PC-3 (cell line): ENCODE data around the gene LPCAT1. TPM values are rescaled to one million over a fixed set of nuclear protein-coding genes. Genes with fewer than 3 reads are reported as not detected.

Experiments used
- ATAC-seq: fragments of 200-7000 bp; cut with Tn5 transposase; 2 replicates; pipeline ENCODE4 v1.9.1; 2020; ENCODE audit warnings: mild to moderate bottlenecking, moderate library complexity
- BruUV-seq: library from RNA; stranded (reverse); fragments of 400-500 nt; replicated peaks from 2 replicates; lab custom pipeline; 2021; lab: Mats Ljungman, UMichigan
- CTCF ChIA-PET: fragments of 300-600 bp; sonication (Branson Sonifier 250); formaldehyde crosslinking; loops from one replicate; lab custom pipeline; 2022; ENCODE audit warnings: antibody characterized with exemption; lab: Charles Lee
- POLR2A ChIA-PET: fragments of 300-600 bp; sonication (Branson Sonifier 250); formaldehyde crosslinking; loops from one replicate; lab custom pipeline; 2022; ENCODE audit warnings: antibody characterized with exemption; ENCODE audit not compliant: unreplicated experiment; lab: Charles Lee
- DNase-seq: peaks from one replicate; pipeline ENCODE4 v3.0.0-alpha.2; 2015
- H2AFZ ChIP-seq: fragments of 300-600 bp; sonication (generic); 2 replicates; pipeline ENCODE4 v1.6.0; 2016; ENCODE audit warnings: antibody characterized with exemption, low read length
- H3F3A ChIP-seq: fragments of 300-600 bp; sonication (generic); one replicate; pipeline ENCODE4 v1.6.0; 2017; ENCODE audit warnings: antibody characterized with exemption, low read length, control low read depth, mild to moderate bottlenecking; ENCODE audit not compliant: unreplicated experiment
- H3K27ac ChIP-seq: fragments of 300-600 bp; sonication (generic); 2 replicates; pipeline ENCODE4 v1.5.1; 2016; ENCODE audit warnings: mild to moderate bottlenecking, low read length
- H3K27me3 ChIP-seq: fragments of 300-600 bp; sonication (generic); 2 replicates; pipeline ENCODE4 v1.6.1; 2016; ENCODE audit warnings: low read length, mixed read lengths
- H3K36me3 ChIP-seq: fragments of 300-600 bp; sonication (generic); 2 replicates; pipeline ENCODE4 v1.6.1; 2016; ENCODE audit warnings: low read depth, mixed run types, low read length, mixed read lengths
- H3K4me1 ChIP-seq: fragments of 300-600 bp; sonication (generic); 2 replicates; pipeline ENCODE4 v1.5.1; 2016; ENCODE audit warnings: low read length; ENCODE audit not compliant: insufficient read depth
- H3K4me2 ChIP-seq: fragments of 300-600 bp; sonication (generic); 2 replicates; pipeline ENCODE4 v1.6.0; 2016; ENCODE audit warnings: low read length
- H3K4me3 ChIP-seq: fragments of 300-600 bp; sonication (generic); 2 replicates; pipeline ENCODE4 v1.5.1; 2016; ENCODE audit warnings: mild to moderate bottlenecking, low read length, mixed read lengths
- H3K79me2 ChIP-seq: fragments of 300-600 bp; sonication (generic); 2 replicates; pipeline ENCODE4 v1.6.1; 2017; ENCODE audit warnings: low read length, mixed read lengths
- H3K9ac ChIP-seq: fragments of 300-600 bp; sonication (generic); 2 replicates; pipeline ENCODE4 v1.6.0; 2016; ENCODE audit warnings: mild to moderate bottlenecking, low read length
- H3K9me2 ChIP-seq: fragments of 300-600 bp; sonication (generic); replicated peaks from 2 replicates; pipeline ENCODE4 v1.6.1; 2016; ENCODE audit warnings: mixed run types, low read length, mixed read lengths
- H3K9me3 ChIP-seq: fragments of 300-600 bp; sonication (generic); 2 replicates; pipeline ENCODE4 v1.6.1; 2016; ENCODE audit warnings: low read length, mixed read lengths
- H4K20me1 ChIP-seq: fragments of 300-600 bp; sonication (generic); 2 replicates; pipeline ENCODE4 v1.6.1; 2016; ENCODE audit warnings: low read length, mixed read lengths
- EZH2 ChIP-seq: fragments of 300-600 bp; sonication (generic); IDR thresholded peaks from one replicate; pipeline ENCODE4 v1.6.1; 2017; ENCODE audit warnings: antibody characterized with exemption, mild to moderate bottlenecking, low read length; ENCODE audit not compliant: unreplicated experiment
- EZH2phosphoT487 ChIP-seq: fragments of 300-600 bp; sonication (generic); IDR thresholded peaks from 2 replicates; pipeline ENCODE4 v1.6.1; 2018; ENCODE audit warnings: mild to moderate bottlenecking, antibody characterized with exemption, low read length, borderline replicate concordance
- intact Hi-C: fragments of 100-400 bp; cut with micrococcal nuclease; formaldehyde crosslinking; loops from 2 replicates; pipeline ENCODE4 v1.9.0; 2023
- total RNA-seq: library from RNA; depleted of rRNA; stranded (reverse); fragments of >200 nt; gene quantifications from 2 replicates; pipeline ENCODE4 v1.2.3, GENCODE V29; 2014
- TF ChIP-seq, protein P1 (sequence below): fragments of 300-600 bp; sonication (generic); conservative IDR thresholded peaks from 2 replicates; pipeline ENCODE4 v1.5.1; 2017; ENCODE audit warnings: antibody characterized with exemption, low read depth, mild to moderate bottlenecking, low read length

The LPCAT1 gene
- total RNA-seq, 1 experiment from 2014 or later, result 121 TPM

GRCh38 chr5:1544294-1544961, 20.7 kb upstream of the LPCAT1 start:
- Histone ChIP-seq H3K9me3 (no peaks in the 10 kb centered on the region), H3K4me3 (no peak overlapping the region), H3K9ac (no peak overlapping the region), H3K27me3 (no peaks in the 10 kb centered on the region), H2AFZ (no peak overlapping the region), H3K79me2 (no peaks in the 10 kb centered on the region), H3K27ac (no peak overlapping the region; the same call in 1 of the 2 replicates), H3F3A (peaks cover 6% of the 10 kb centered on the region), H3K4me1 (peaks cover 53% of the 10 kb centered on the region), H3K36me3 (no peaks in the 10 kb centered on the region), H3K4me2 (no peak overlapping the region), H4K20me1 (no peaks in the 10 kb centered on the region), H3K9me2 (no peaks in the 10 kb centered on the region)
- CTCF ChIA-PET, result no interaction called here
- intact Hi-C loops, result no loop called here
- POLR2A ChIA-PET, result no interaction called here
- no TSS peak for BruUV-seq
- no peak for DNase-seq
- TF ChIP-seq, protein P1, sequence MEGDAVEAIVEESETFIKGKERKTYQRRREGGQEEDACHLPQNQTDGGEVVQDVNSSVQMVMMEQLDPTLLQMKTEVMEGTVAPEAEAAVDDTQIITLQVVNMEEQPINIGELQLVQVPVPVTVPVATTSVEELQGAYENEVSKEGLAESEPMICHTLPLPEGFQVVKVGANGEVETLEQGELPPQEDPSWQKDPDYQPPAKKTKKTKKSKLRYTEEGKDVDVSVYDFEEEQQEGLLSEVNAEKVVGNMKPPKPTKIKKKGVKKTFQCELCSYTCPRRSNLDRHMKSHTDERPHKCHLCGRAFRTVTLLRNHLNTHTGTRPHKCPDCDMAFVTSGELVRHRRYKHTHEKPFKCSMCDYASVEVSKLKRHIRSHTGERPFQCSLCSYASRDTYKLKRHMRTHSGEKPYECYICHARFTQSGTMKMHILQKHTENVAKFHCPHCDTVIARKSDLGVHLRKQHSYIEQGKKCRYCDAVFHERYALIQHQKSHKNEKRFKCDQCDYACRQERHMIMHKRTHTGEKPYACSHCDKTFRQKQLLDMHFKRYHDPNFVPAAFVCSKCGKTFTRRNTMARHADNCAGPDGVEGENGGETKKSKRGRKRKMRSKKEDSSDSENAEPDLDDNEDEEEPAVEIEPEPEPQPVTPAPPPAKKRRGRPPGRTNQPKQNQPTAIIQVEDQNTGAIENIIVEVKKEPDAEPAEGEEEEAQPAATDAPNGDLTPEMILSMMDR, result no peak
- no peak for TF ChIP-seq EZH2
- ATAC-seq, result no peak

DNA sequence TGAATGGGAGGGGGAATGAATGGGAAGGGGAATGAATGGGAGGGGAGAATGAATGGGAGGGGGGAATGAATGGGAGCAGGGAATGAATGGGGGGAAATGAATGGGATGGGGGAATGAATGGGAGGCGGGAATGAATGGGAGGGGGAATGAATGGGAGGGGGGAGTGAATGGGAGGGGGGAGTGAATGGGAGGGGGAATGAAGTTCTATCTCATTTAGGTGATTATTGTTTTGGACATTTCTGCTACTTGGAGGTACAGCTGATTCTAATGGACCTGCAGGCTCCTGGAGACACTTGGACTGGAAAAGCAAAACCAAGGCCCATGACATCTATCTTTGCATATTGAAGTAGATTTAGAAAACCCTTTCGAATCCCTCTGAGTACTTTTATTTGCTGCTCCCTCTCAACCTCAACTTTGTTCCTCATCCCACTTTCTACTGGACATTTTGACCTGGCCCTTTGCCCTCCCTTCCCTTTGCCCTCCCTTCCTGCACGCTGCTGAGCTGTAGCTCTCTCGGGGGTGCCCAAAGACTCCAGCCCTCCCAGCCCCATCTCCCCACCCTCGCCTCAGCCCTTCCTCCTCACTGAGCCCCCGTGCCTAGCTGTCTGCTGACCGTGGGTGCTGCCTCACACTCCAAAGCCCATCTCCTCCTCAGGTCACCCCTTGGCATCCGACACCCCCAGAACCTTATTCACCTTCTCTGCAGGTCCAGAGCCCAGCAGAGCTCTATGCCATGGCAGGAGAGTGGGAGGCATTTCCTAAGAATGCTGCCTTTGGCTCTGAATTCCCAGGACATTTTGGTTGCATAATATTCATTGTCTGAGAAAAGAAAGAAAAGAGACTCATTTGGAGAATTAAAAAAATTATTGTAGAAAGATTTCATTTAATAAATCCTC, 19.9 kb upstream of the LPCAT1 start:
- no peak for DNase-seq
- no TSS peak for BruUV-seq
- Histone ChIP-seq H4K20me1 (no peaks in the 10 kb centered on the region), H3K27me3 (no peaks in the 10 kb centered on the region), H3K9me2 (no peaks in the 10 kb centered on the region), H3K9me3 (no peaks in the 10 kb centered on the region), H3K4me1 (peaks cover 50% of the 10 kb centered on the region), H3K36me3 (no peaks in the 10 kb centered on the region), H2AFZ (no peak overlapping the region), H3K4me3 (no peak overlapping the region), H3F3A (peaks cover 6% of the 10 kb centered on the region), H3K27ac (no peak overlapping the region; the same call in 1 of the 2 replicates), H3K9ac (no peak overlapping the region), H3K4me2 (no peak overlapping the region), H3K79me2 (no peaks in the 10 kb centered on the region)
- TF ChIP-seq, protein P1, result no peak
- TF ChIP-seq EZH2phosphoT487 (no peak), EZH2 (no peak)
- ChIA-PET POLR2A (interaction anchor here (0.7 to 1.2 kb wide), 2 partner anchors 12 to 32 kb away, joined by 6 to 9 read pairs; no protein-coding TSS in a partner anchor), CTCF (no interaction called here)
- no peak for ATAC-seq
- intact Hi-C loops, result no loop called here
